ENCODE data around the gene MBLAC1. TPM values are rescaled to one million over a fixed set of nuclear protein-coding genes. Genes with fewer than 3 reads are reported as not detected.

The MBLAC1 gene
- total and polyA plus RNA-seq, 8 donors = 1.2 to 2.8 (median 1.7) TPM

GRCh38 chr7:100173806-100174495 is 47.2 kb downstream of the MBLAC1 start:
- peaks cover 0 to 6% of the 10 kb centered on the region in 2 donors for H3K9me3 ChIP-seq
- intact Hi-C loops (cut with DNase I) = no loop called here
- H3K27ac ChIP-seq = no peak overlapping the region
- TF ChIP-seq CTCF (IDR thresholded peaks at IDR 0.05) = no peak
- H3K36me3 ChIP-seq = no peaks in the 10 kb centered on the region
- H3K27me3 ChIP-seq = peaks cover 10 to 43% of the 10 kb centered on the region in 2 donors
- ATAC-seq (no peak), DNase-seq (no peak)
- H3K4me1 ChIP-seq = peaks cover 0 to 32% of the 10 kb centered on the region in 2 donors
- H3K4me3 ChIP-seq = no peak overlapping the region

DNA sequence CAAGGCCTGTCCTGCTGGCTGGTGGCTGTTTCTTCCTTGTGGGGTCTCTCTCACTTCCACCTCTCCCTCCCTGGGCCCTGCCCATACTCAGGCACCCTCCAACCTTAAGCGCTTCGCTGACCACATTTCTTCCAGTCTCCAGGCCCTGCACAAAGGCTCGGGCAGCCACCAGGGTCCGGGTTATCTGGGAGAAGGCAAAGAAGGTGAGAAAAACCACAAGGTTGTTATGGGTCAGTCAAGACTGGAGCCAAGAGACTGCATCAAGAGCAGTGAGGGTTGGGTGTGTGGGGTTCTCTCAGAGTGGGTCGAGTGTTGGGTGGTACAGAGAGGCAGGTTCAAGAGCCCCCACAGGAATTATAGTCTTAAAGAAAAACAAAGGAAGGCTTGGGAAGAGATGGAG is 47.8 kb downstream of the MBLAC1 start:
- peaks cover 10 to 37% of the 10 kb centered on the region in 2 donors for H3K27me3 ChIP-seq
- H3K4me1 ChIP-seq = peaks cover 0 to 28% of the 10 kb centered on the region in 2 donors
- ATAC-seq = no peak
- H3K36me3 ChIP-seq = no peaks in the 10 kb centered on the region
- intact Hi-C loops (cut with DNase I) = no loop called here
- H3K9me3 ChIP-seq = peaks cover 0 to 6% of the 10 kb centered on the region in 2 donors
- no peak for DNase-seq
- H3K27ac ChIP-seq = no peak overlapping the region
- TF ChIP-seq CTCF (IDR thresholded peaks at IDR 0.05) = no peak
- H3K4me3 ChIP-seq = no peak overlapping the region

GRCh38 chr7:100175296-100175935 is 48.6 kb downstream of the MBLAC1 start:
- no peak overlapping the region for H3K4me3 ChIP-seq
- DNase-seq (no peak), ATAC-seq (no peak)
- peaks cover 0 to 6% of the 10 kb centered on the region in 2 donors for H3K9me3 ChIP-seq
- no peak overlapping the region for H3K27ac ChIP-seq
- H3K27me3 ChIP-seq = peaks cover 10 to 33% of the 10 kb centered on the region in 2 donors
- intact Hi-C loops (cut with DNase I) = no loop called here
- peaks cover 0 to 28% of the 10 kb centered on the region in 2 donors for H3K4me1 ChIP-seq
- no peaks in the 10 kb centered on the region for H3K36me3 ChIP-seq
- no peak for TF ChIP-seq CTCF (IDR thresholded peaks at IDR 0.05)

GRCh38 chr7:100176096-100177044 is 49.6 kb downstream of the MBLAC1 start:
- no peak for TF ChIP-seq CTCF (IDR thresholded peaks at IDR 0.05)
- peaks cover 6 to 32% of the 10 kb centered on the region in 2 donors for H3K27me3 ChIP-seq
- peak overlapping the region; percentile 48 to 50 for H3K4me3 ChIP-seq
- peaks cover 0 to 22% of the 10 kb centered on the region in 2 donors for H3K4me1 ChIP-seq
- intact Hi-C loops (cut with DNase I) = no loop called here
- ATAC-seq = no peak
- no peaks in the 10 kb centered on the region for H3K36me3 ChIP-seq
- no peak for DNase-seq
- H3K9me3 ChIP-seq = peaks cover 0 to 6% of the 10 kb centered on the region in 2 donors
- H3K27ac ChIP-seq = no peak overlapping the region

All from left lung (tissue), 10 donors.